NCI-H748 (cell line): ENCODE data around the gene NTRK1.

Source experiments
- DNase-seq: peaks from one replicate; lab custom pipeline; 2025; ENCODE audit not compliant: unreplicated experiment; lab: John Stamatoyannopoulos, UW

The NTRK1 gene

DNA sequence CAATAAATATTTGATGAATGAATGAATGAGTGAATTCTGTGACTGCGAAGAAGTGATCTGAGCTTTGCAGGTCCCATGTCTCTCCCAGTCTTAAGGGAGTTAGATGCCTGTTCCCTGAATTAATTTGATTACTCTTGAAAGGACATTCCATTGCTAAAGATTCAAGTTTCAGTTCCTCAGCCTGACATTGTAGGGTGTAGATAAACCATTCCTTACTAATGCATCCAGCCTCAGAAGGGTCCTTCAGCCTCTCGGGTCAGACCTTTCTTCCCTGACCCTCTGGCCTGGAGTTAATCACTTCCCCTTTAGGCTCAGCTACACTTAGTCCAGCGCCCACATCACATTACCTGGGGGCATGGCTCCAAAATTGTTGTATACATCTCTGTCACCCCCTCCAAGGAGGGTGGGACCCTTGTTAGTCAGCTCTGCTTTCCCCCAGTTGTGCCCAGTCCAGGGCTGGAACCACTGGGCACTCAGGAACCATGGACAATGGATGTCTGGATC is 4.3 kb upstream of the NTRK1 start:
- no peak for DNase-seq

DNA sequence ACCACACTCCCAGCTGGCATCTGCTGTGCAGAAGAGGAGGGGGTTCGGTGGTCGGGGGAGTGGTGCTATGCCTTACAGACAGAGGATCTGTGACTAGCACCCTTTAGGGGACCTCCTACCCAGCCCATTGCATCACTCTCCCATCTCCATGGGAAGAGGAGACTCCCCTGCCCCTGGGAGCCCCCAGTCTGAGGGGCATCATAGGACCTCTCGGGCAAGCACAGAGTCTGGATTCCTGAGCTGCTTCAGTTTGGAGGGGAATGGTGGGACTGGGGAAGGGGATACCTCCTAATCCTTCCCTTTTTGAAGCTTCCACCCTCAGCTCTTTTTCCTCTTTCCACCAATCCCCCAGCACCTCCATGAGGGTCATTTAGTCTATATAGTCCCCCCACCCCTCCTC is 3.1 kb upstream of the NTRK1 start:
- DNase-seq = no peak

DNA sequence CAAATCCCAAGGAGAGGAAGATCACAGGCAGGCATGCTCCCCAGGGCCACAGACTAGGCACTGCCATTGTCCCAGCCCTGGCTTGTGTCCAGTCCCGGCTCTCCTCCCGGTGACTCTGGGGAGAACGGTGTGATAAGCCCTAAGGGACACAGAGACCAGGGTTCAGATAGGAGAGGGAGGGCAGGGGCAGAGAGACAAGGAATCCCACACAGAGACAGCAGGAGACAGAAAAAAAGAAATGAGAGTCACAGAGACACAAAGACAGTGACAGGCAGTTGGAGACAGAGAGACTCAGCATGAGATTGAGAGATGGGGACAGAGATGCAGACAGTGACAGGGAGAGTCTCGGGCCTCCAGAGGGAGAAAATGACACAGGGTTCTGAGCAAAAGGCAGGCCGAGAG is 2.1 kb upstream of the NTRK1 start:
- peak; percentile 31 for DNase-seq

DNA sequence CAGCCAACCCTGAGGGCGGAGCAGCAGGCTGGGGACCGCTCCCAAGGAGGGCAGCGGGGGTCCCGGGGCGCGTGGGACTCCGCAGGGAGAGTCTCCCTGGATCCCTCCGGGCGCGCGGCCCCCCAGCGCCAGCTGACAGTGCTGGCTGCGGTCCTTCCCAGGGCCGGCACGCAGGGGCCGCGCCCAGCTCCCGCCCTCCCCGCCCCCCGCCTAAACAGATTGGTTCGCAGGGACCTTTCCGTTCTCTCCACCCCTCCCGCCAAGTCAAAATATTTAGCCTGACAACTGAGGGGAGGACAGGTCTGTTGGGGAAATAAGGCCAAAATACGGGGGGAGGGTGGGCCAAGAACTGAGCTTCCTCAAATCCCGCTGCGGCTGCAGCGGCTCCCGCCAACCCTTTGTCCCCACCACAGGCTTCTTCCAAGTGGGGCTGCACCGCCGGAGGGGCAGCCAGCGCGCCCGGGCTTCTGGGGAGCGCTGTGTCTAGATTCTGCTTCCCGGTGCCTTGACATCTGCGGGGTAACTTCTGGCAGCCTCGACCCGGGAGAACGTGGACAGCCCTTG is 1.6 kb upstream of the NTRK1 start, which contains the start of gene INSRR:
Gene INSRR (minus strand): TSS at position 159 of the 564 bp plus-strand sequence. CDS start 496 bp downstream, outside the sequence.
- DNase-seq = peak; percentile 52

DNA sequence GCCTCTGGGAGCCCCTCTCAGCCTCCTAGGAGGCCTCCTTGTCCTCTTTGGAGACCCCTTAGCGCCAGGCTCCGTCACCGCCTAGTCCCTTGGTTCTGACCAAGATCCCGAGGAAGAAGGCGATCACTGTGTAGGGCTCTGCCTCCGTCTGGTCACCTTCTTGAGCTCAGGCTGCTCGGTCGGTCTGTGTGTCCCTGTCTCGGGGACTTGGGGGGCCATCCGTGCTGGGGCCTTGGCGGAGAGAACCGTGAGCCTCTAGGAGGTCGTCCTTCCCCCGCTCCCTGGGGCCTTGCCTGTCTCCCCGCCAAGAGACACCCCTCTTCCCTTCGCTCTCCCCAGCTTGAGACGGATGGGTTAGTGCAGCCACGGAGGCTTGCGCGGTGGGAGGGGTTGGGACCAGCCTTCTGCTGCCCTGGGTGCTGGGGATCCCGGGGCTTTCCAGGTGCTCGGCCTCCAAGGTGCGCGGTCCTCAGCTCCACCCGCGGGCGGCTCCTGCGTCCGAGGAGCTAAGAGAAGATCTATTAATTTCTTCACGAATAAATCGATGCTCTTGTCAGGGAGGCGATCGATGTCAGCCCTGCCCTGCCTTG is 1.0 kb upstream of the NTRK1 start:
- DNase-seq = peak; percentile 75

DNA sequence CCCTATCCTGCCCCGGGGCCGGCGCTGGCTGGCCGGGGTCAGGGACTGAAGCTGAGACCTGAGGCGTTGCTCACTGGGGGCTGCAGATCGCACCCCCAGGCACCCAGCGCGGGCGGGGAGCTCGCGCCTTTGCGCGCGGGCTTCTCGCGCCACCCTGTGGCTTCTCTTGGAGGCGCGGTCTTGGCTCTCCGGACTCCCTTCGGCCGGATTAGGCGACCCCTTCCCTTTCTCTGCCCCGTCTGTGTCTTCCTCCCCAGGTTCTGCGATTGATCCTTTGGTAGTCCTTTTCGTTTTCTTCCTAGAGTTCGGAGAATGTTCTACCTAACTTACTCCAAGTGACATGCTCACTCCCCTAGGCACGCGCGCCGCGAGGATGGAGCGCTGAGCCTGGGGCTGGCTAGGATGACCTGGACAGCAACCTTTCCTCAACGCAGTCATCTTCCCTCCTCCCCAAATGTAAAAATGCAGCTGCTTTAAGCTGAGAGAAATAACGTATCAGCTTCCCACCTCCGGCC is 495 bp upstream of the NTRK1 start:
- DNase-seq = peak; percentile 79

DNA sequence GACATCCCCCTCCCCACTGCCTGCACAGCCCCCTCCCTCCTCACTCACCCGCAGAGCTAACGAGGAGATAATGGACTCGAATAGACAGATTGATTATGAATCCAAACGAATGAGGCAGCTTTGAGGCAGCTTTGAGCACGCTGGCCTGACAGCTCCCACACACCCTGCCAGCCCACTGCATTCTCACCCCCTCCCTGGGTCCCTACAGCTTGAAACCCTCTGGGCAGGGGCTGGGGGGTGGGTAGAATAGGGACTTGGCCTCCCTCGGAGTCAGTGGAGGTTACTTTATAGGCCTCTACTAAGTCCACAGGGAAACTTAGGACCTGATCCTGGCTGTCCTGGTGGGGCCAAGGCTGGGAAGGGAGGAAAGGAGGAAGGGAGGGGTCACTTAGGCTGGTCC is 1.9 kb downstream of the NTRK1 start:
- no peak for DNase-seq

DNA sequence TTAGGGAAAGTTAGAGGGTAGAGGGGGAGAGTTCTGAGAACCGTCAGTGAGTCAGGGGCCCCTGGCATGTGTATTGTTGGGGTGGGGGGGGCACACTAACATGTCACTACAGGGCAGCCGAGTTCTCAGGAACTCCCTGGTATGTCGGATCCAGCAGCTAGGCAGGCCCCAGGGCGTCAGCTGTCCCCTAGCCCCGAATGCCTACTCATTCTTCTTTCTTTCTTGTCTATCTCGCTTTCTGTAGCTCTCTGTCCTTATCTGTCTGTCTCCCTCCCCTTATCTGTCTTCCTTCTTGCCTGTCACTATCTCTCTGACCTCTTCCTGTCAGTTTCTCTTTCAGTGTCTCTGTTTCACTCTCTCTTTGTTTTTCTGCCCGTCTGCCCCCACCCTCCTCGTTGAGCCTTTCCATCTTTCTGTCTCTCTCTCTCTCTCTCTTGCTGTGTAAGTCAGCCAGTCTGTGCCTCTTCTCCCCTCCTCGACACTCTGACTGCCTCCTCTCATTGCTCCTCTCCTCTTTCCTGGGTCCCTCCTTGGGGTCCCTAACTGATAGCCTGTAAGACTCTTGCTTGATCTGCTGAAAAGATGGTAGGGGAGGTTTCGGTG is 2.4 kb downstream of the NTRK1 start:
- DNase-seq = no peak

DNA sequence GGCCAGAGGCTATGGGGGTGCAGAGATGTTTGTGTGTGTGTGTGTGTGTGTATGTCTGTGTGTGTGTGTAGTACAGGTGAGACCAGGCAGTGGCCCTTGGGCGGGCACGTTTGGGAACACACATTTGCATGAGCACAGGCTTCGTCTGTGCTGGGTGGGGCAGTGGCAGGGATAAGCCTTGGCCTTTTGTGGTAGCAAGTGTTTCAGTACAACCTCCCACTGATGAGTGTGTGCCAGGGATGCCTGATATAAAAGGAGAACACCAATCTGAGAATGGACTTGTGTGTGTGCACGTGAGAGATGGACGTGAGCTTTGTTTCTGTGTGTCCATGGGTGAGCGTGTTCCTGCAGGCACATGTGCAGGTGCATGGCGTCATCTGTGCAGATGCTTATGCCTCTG is 3.0 kb downstream of the NTRK1 start:
- no peak for DNase-seq

DNA sequence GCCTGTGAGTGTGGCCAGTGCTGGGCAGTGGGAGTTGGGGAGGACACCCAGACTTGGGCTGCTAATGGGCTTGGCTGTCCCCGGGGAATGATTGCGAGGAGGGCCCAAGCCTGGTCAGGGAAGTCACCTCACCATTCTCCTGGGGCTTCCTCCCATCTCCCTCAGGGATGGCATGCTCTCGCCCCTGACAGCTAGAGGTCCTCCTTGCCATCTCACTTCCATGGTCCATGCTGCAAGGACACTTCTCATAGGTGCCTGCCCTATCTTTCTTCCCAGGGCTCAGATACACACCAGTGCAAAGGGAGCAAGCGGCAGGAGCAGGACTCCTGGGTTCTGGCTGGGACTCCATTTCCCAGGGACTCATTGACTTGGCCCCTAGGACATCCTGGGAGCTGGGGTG is 4.1 kb downstream of the NTRK1 start:
- no peak for DNase-seq

DNA sequence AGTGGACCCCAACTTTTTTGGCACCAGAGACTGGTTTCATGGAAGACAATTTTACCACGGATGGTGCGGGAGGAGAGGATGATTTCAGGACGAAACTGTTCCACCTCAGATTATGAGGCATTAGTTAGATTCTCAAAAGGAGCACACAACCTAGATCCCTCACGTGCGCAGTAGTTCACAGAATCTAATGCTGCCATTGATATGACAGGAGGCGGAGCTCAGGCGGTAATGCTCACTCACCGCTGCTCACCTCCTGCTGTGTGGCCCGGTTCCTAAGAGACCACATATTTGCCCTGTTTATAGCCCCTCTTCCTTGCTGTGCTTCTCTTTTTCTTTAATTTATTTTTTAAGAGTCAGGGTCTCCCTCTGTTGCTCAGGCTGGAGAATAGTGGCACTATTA is 4.6 kb downstream of the NTRK1 start:
- no peak for DNase-seq

DNA sequence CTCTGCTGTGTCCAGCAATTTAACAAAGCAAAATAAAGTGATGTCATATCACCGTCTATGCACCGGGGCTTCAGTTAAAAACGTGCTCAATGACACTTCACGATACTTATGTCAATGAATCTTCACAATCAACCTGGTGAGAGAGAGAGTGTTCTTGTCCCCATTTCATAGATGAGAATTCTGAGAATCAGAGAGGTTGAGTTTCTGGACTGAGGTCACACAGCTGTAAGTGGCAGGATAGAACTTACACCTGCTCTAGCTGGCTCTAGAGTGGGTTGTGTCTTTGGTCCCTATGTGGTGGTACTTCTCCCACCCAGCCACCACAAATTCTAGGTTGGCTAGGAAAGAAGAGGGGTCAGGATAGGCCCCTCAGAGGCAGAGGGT is 5.2 kb downstream of the NTRK1 start:
- no peak for DNase-seq

DNA sequence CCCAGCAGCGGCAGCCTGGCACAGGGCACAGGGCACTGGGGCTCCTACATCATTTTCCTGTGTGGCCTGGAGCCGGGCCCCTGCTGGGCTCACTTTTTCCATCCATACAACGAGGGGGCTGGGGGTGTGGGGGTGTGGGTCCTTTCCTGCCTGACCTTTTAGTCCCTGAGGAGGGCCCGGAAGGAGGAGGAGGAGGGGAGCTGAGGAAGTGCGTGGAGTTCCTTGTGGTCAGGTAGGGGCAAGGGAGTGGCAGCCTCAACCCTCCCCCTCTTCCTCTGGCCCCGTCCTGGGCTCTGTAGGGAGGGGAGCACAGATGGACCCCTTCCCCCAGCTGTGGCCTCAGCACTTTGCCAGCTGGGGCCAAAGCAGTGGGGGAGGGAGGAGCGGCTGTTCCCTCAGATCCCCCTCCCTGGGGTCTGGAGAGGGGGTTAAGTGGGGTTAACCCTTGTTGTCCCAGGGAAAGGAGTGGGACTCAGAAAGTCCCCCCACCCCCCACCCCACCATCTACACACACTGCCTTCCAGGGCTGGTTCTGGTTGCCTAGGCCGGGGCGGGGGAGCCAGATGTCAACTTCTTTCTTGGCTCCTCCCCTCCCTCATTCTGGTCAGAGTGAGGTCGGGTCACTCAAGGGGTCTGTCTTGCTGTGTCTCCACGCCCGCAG is 5.7 kb downstream of the NTRK1 start:
- no peak for DNase-seq

DNA sequence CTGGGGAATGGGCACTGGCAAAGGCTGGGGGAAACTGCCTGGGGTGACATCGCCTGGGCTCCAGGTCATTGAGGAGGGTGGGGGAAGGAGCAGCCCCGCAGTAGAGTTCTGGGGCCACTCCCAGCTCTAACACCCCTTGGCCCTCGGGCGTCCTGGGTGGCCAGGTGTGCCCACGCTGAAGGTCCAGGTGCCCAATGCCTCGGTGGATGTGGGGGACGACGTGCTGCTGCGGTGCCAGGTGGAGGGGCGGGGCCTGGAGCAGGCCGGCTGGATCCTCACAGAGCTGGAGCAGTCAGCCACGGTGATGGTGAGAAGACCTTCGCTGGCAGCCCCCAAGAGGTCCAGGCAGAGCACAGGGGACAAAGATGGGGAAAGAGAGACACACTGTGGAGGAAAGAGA is 7.7 kb downstream of the NTRK1 start:
- DNase-seq = no peak

DNA sequence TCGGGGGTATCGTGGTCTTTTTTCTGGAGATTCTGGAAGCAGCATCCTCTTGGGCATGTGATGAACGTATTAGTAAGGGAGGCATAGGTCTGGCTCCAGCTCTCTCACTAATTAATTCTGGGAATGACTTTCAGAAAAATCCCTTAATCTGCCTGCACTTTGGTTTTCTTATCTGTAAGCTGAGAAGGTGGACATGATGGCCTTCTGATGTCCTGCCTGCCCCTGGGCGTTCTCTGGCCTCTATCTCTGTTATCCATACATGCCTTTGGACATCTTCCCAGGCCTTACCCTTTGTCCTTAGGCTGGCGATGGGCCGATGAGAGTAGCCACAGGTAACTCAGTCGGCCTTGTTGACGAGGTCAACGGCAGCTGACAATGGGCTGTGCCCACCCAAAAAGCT is 8.8 kb downstream of the NTRK1 start:
- DNase-seq = no peak

DNA sequence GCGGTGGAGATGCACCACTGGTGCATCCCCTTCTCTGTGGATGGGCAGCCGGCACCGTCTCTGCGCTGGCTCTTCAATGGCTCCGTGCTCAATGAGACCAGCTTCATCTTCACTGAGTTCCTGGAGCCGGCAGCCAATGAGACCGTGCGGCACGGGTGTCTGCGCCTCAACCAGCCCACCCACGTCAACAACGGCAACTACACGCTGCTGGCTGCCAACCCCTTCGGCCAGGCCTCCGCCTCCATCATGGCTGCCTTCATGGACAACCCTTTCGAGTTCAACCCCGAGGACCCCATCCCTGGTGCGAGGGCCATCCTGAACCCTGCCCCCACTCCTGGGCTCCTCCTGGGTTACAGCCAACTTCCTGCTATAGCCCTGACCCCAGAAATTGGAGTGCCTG is 13.0 kb downstream of the NTRK1 start:
- no peak for DNase-seq

DNA sequence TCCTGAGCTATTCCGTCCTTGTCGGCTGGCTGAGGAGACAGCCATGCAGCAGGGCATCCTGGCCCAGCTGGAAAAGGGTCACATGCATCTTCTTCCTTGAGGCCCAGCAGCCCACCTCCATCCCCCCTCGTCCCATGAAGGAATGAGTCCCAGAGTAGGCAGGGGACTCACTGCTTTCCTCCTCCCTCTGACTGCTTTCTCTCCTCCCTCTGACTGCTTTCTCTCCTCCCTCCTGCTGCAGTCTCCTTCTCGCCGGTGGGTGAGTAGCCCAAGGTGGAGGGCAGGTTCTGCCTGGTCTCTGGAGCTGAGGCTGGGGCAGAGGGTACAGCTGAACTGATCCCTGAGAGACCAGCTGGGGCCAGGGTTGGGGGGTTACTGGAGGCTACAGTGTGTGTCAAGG is 13.5 kb downstream of the NTRK1 start:
- no peak for DNase-seq

DNA sequence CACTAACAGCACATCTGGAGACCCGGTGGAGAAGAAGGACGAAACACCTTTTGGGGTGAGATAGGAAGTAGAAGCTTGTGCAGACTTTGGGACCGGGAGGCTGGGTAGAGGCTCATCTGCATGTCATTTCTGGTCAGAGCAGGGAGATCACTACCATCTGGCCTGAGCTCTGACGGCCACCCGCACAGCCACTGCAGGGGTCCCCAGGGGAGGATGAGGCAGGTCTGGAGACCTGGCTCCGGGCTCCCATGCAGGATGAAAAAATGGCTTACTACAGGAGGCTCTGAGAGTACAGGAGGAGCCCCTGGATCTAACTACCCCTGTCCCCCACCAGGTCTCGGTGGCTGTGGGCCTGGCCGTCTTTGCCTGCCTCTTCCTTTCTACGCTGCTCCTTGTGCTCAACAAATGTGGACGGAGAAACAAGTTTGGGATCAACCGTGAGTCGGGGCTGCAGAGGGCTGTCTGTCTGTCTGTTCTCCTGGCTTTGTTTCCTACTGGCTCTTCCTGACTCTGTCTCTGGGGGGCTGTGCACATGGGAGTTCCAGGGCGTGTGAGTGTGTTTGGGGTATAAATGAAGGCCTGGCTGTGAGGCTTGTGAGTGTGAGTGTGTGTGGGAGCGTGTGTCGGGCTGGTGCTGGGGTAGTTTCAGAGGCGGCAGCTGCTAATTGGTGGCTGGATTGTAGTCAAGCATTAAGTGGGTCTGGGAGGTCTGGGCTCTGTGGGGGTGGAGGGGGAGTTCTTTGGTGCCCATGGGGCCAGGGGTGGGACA is 14.1 kb downstream of the NTRK1 start:
- DNase-seq = no peak

DNA sequence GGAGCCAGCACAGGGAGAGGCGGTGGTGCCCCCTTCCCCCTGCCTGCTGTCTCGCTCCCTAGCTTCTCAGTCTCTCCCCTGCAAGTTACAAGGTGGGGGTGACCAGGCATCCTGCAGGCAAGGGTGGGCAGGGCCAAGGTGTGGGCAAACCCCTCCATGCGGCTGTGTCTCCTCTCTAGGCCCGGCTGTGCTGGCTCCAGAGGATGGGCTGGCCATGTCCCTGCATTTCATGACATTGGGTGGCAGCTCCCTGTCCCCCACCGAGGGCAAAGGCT is 14.6 kb downstream of the NTRK1 start:
- no peak for DNase-seq

DNA sequence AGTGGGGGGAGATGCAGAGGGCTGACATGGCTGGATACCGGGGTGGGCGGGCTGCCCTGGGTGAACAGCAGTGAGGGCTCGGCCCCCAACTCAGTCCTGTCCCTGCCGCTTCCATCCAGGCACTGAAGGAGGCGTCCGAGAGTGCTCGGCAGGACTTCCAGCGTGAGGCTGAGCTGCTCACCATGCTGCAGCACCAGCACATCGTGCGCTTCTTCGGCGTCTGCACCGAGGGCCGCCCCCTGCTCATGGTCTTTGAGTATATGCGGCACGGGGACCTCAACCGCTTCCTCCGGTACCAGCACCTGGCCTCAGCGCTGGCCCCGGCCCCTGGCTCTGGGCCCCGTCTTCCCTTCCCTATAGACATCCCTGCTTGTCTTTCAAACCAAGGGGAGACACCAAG is 15.6 kb downstream of the NTRK1 start:
- no peak for DNase-seq

DNA sequence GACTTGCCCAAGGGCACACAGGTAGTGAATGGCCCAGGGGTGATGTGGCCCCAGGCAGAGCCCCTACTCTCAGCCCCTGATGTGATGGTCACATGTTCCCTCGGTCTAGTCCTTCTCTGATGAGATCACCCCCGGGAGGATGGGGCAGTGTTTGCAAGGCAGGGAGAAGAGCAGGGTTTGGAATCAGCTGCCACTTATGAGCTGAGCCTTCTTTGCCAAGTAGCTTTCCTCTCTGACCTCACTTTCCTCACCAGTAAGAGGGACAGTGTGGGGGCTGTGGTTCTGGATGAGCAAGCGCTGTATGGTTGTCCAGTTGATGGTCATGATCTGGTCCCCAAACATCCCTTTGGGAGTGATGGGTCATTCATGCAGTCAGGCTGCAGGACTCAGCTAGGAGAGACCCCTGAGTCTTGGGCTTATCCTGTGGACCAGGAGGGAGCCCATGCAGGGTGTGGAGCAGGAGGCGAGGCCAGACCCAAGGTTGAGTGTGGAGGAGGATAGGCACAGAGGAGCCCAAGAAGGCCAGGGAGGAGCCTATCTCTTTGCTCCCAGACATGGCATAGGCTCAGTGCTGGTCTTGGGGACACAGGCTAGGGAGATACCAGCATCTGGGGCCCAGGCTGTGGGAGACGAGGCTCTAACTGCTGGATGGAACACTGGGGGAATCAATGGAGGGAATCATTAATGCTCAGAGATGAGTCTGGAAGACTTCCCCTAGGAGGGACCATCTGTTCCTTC is 16.9 kb downstream of the NTRK1 start:
- no peak for DNase-seq
